ENCODE measurements around the gene LGR6. TPM values are rescaled to one million over a fixed set of nuclear protein-coding genes. Genes with fewer than 3 reads are reported as not detected.

LGR6 gene
- total RNA-seq, 1 experiment from 2014 or later: 1.0 TPM

- Histone ChIP-seq H3K9ac (ENCODE audit: extremely low read depth, insufficient read length, low read length) (no peak overlapping the region), H2BK120ac (ENCODE audit: low read depth, low read length, poor library complexity, severe bottlenecking) (no peak overlapping the region), H3K56ac (ENCODE audit: insufficient read length, low read depth, low read length) (no peak overlapping the region), H4K5ac (ENCODE audit: insufficient read length, low read depth, low read length) (no peak overlapping the region), H2BK20ac (ENCODE audit: low read depth, low read length, poor library complexity, severe bottlenecking) (no peak overlapping the region), H2AK5ac (ENCODE audit: insufficient read length, low read length) (no peak overlapping the region), H2BK15ac (ENCODE audit: low read depth, low read length) (no peak overlapping the region), H3K4me2 (ENCODE audit: insufficient read depth, insufficient read length, low read length) (no peak overlapping the region), H3K27me3 (ENCODE audit: insufficient read depth, low read length) (no peaks in the 10 kb centered on the region), H3K18ac (ENCODE audit: insufficient read length, low read depth, low read length) (no peak overlapping the region), H3K27ac (ENCODE audit: insufficient read length, low read depth, low read length) (no peak overlapping the region), H2AFZ (ENCODE audit: low read length) (no peak overlapping the region), H3K23me2 (ENCODE audit: insufficient read length, low read depth, low read length, poor library complexity, severe bottlenecking) (no peaks in the 10 kb centered on the region), H3K79me2 (ENCODE audit: insufficient read depth, low read length) (no peaks in the 10 kb centered on the region), H2BK5ac (ENCODE audit: insufficient read length, low read length) (no peak overlapping the region), H3T11ph (ENCODE audit: low read length) (no peak overlapping the region), H3K23ac (ENCODE audit: insufficient read length, low read depth, low read length) (no peak overlapping the region), H3K14ac (ENCODE audit: insufficient read depth, low read length) (no peak overlapping the region), H4K91ac (ENCODE audit: insufficient read length, low read depth, low read length) (no peak overlapping the region), H4K8ac (replicated peaks; ENCODE audit: insufficient read length, low read depth, low read length) (no peak overlapping the region), H4K20me1 (ENCODE audit: control insufficient read depth, insufficient read depth, insufficient read length) (no peaks in the 10 kb centered on the region), H3K4me1 (ENCODE audit: insufficient read depth, low read length) (no peaks in the 10 kb centered on the region), H3K9me3 (ENCODE audit: control insufficient read depth, low read depth, low read length) (no peaks in the 10 kb centered on the region), H3K4ac (ENCODE audit: low read depth, low read length) (no peak overlapping the region), H3K79me1 (ENCODE audit: insufficient read depth, low read depth, low read length, poor library complexity, severe bottlenecking) (no peaks in the 10 kb centered on the region), H2BK12ac (ENCODE audit: insufficient read length, low read depth, low read length) (no peak overlapping the region)
- Mint-ChIP-seq H3K36me3 (ENCODE audit: insufficient read depth in 1 of 3, low read depth in 3 of 3) (no peaks in the 10 kb centered on the region), H3K9me3 (no peaks in the 10 kb centered on the region), H3K4me3 (no peak overlapping the region), H3K27ac (no peak overlapping the region; a peak in 1 of 7 replicates), H3K27me3 (ENCODE audit: low read depth) (peaks cover 14% of the 10 kb centered on the region), H3K4me1 (peaks cover 0 to 14% of the 10 kb centered on the region in 2 experiments; a peak in 2 of 4 replicates)
- WGBS (ENCODE audit: extremely low coverage, insufficient read length, low lambda C conversion rate): no CpG with 5 or more reads among the region's 8 CpGs
- peak; percentile 14 for DNase-seq
- TF ChIP-seq CTCF (conservative IDR thresholded peaks at IDR 0.05): no peak
These were observed 61.1 kb downstream of the LGR6 start for GRCh38 chr1:202254454-202255252.

Data from H9 (cell line).